Mammary epithelial cell (primary cell): ENCODE results near the gene CCNE1.

ENCODE experiments used
- CTCF ChIP-seq, 2 donors: IDR thresholded peaks in 1 of 2; conservative IDR thresholded peaks in 1 of 2; 2 replicates each; pipeline ENCODE4 v1.5.1; 2011 to 2012; ENCODE audit warnings: inconsistent platforms in 2 of 2, low read length in 2 of 2, mild to moderate bottlenecking in 2 of 2, control low read depth in 1 of 2, low read depth in 1 of 2; ENCODE audit not compliant: insufficient read depth in 1 of 2; ENCODE audit errors: extremely low read depth in 1 of 2
- EZH2 ChIP-seq: IDR thresholded peaks from 2 replicates; pipeline ENCODE4 v1.6.1; 2012; ENCODE audit warnings: low read length, inconsistent platforms, borderline replicate concordance

- TF ChIP-seq CTCF (conservative IDR thresholded peaks at IDR 0.05 in 1 of 2, IDR thresholded peaks at IDR 0.05 in 1 of 2; ENCODE audit: extremely low read depth in 1 of 2, insufficient read depth in 1 of 2, low read depth in 1 of 2, low read length in 2 of 2) (no peak), EZH2 (no peak)
Measured at GRCh38 chr19:29819300-29819699, 7.5 kb downstream of the CCNE1 start.
